Adipocyte (in vitro differentiated cells): Measurements from ENCODE around the gene MKS1.

Experiments
- DNase-seq: peaks from one replicate; pipeline ENCODE4 v3.0.0-alpha.2; 2015; ENCODE audit warnings: low read depth
- H3K27me3 ChIP-seq: replicated peaks from 2 replicates; pipeline ENCODE4 v1.7.0; 2013; ENCODE audit warnings: mild to moderate bottlenecking, low read length, moderate library complexity; ENCODE audit not compliant: control insufficient read depth, insufficient read depth
- H3K36me3 ChIP-seq: 2 replicates; pipeline ENCODE4 v1.7.0; 2013; ENCODE audit warnings: low read length, mild to moderate bottlenecking, moderate library complexity; ENCODE audit not compliant: control insufficient read depth, insufficient read depth, severe bottlenecking
- H3K4me1 ChIP-seq: 2 replicates; pipeline ENCODE4 v1.7.0; 2013; ENCODE audit warnings: mild to moderate bottlenecking, low read length, moderate library complexity; ENCODE audit not compliant: control insufficient read depth, insufficient read depth
- H3K4me3 ChIP-seq: 2 replicates; pipeline ENCODE4 v1.7.0; 2013; ENCODE audit warnings: mild to moderate bottlenecking, low read length, moderate library complexity
- H3K9ac ChIP-seq: 2 replicates; pipeline ENCODE4 v1.7.0; 2013; ENCODE audit warnings: mild to moderate bottlenecking, low read length, moderate library complexity
- H3K9me3 ChIP-seq: 2 replicates; pipeline ENCODE4 v1.7.0; 2013; ENCODE audit warnings: mild to moderate bottlenecking, low read length, moderate library complexity; ENCODE audit not compliant: control insufficient read depth

Gene MKS1

GRCh38 chr17:58183514-58183913 is 35.5 kb downstream of the MKS1 start:
- H3K9me3 ChIP-seq, result no peaks in the 10 kb centered on the region
- DNase-seq, result no peak
- H3K9ac ChIP-seq, result no peak overlapping the region
- no peaks in the 10 kb centered on the region for H3K4me1 ChIP-seq
- H3K4me3 ChIP-seq, result no peak overlapping the region
- peaks cover 40% of the 10 kb centered on the region for H3K27me3 ChIP-seq
- no peaks in the 10 kb centered on the region for H3K36me3 ChIP-seq

- Histone ChIP-seq H3K36me3 (no peaks in the 10 kb centered on the region), H3K9me3 (no peaks in the 10 kb centered on the region), H3K4me3 (no peak overlapping the region), H3K27me3 (peaks cover 28% of the 10 kb centered on the region), H3K9ac (no peak overlapping the region), H3K4me1 (no peaks in the 10 kb centered on the region)
- no peak for DNase-seq
These were observed 37.3 kb downstream of the MKS1 start for GRCh38 chr17:58181796-58182195.

GRCh38 chr17:58176200-58176599 is 42.9 kb downstream of the MKS1 start:
- Histone ChIP-seq H3K4me3 (no peak overlapping the region), H3K4me1 (no peaks in the 10 kb centered on the region), H3K9me3 (no peaks in the 10 kb centered on the region), H3K36me3 (no peaks in the 10 kb centered on the region), H3K27me3 (peaks cover 24% of the 10 kb centered on the region), H3K9ac (no peak overlapping the region)
- peak; percentile 30 for DNase-seq

- Histone ChIP-seq H3K9me3 (no peaks in the 10 kb centered on the region), H3K4me1 (no peaks in the 10 kb centered on the region), H3K4me3 (no peak overlapping the region), H3K9ac (no peak overlapping the region), H3K27me3 (peaks cover 18% of the 10 kb centered on the region), H3K36me3 (no peaks in the 10 kb centered on the region)
- DNase-seq, result no peak
These were observed 44.2 kb downstream of the MKS1 start for GRCh38 chr17:58174871-58175270.

- Histone ChIP-seq H3K4me3 (no peak overlapping the region), H3K27me3 (peaks cover 29% of the 10 kb centered on the region), H3K36me3 (no peaks in the 10 kb centered on the region), H3K9me3 (no peaks in the 10 kb centered on the region), H3K4me1 (no peaks in the 10 kb centered on the region), H3K9ac (no peak overlapping the region)
- no peak for DNase-seq
These were observed 46.5 kb downstream of the MKS1 start for GRCh38 chr17:58172369-58173071.

- Histone ChIP-seq H3K9ac (no peak overlapping the region), H3K9me3 (no peaks in the 10 kb centered on the region), H3K27me3 (peaks cover 32% of the 10 kb centered on the region), H3K36me3 (no peaks in the 10 kb centered on the region), H3K4me3 (no peak overlapping the region), H3K4me1 (no peaks in the 10 kb centered on the region)
- no peak for DNase-seq
These were observed 48.4 kb downstream of the MKS1 start for GRCh38 chr17:58170622-58171021.

- DNase-seq, result no peak
- no peaks in the 10 kb centered on the region for H3K36me3 ChIP-seq
- peaks cover 6% of the 10 kb centered on the region for H3K9me3 ChIP-seq
- H3K4me3 ChIP-seq, result no peak within 1 kb of the TSS
- H3K4me1 ChIP-seq, result no peaks in the 10 kb centered on the region
- H3K9ac ChIP-seq, result no peak within 1 kb of the TSS
- H3K27me3 ChIP-seq, result peaks cover 46% of the 10 kb centered on the region
These were observed 52.4 kb downstream of the MKS1 start, which contains the start of gene OR4D2 for GRCh38 chr17:58166682-58167081. Gene OR4D2, plus strand, starts transcription at chr17:58166982. Its CDS starts 2,674 bp downstream, at chr17:58169656.

GRCh38 chr17:58165981-58166380 is 53.1 kb downstream of the MKS1 start:
- no peaks in the 10 kb centered on the region for H3K4me1 ChIP-seq
- peaks cover 53% of the 10 kb centered on the region for H3K27me3 ChIP-seq
- no peak overlapping the region for H3K9ac ChIP-seq
- peaks cover 6% of the 10 kb centered on the region for H3K9me3 ChIP-seq
- no peak overlapping the region for H3K4me3 ChIP-seq
- DNase-seq, result no peak
- no peaks in the 10 kb centered on the region for H3K36me3 ChIP-seq

GRCh38 chr17:58161566-58161965 is 57.5 kb downstream of the MKS1 start:
- no peaks in the 10 kb centered on the region for H3K36me3 ChIP-seq
- H3K27me3 ChIP-seq, result peaks cover 64% of the 10 kb centered on the region
- H3K9me3 ChIP-seq, result peaks cover 6% of the 10 kb centered on the region
- no peak overlapping the region for H3K4me3 ChIP-seq
- no peak for DNase-seq
- no peaks in the 10 kb centered on the region for H3K4me1 ChIP-seq
- H3K9ac ChIP-seq, result no peak overlapping the region

GRCh38 chr17:58158181-58158580 is 60.9 kb downstream of the MKS1 start:
- Histone ChIP-seq H3K9me3 (peaks cover 6% of the 10 kb centered on the region), H3K9ac (no peak overlapping the region), H3K4me3 (no peak overlapping the region), H3K4me1 (no peaks in the 10 kb centered on the region), H3K27me3 (peaks cover 66% of the 10 kb centered on the region), H3K36me3 (no peaks in the 10 kb centered on the region)
- no peak for DNase-seq

GRCh38 chr17:58156839-58157803 is 61.9 kb downstream of the MKS1 start:
- Histone ChIP-seq H3K4me1 (no peaks in the 10 kb centered on the region), H3K9me3 (peaks cover 3% of the 10 kb centered on the region), H3K4me3 (peak overlapping the region; percentile 38), H3K27me3 (peaks cover 69% of the 10 kb centered on the region), H3K36me3 (no peaks in the 10 kb centered on the region), H3K9ac (no peak overlapping the region)
- no peak for DNase-seq
